OCI-LY7 (cell line): ENCODE results near the gene CLCA4.

ENCODE experiments used
- EZH2phosphoT487 ChIP-seq: fragments of 200-600 bp; sonication (generic); IDR thresholded peaks from 2 replicates; pipeline ENCODE4 v1.6.1; 2018; ENCODE audit warnings: low read depth, borderline replicate concordance, mild to moderate bottlenecking, mixed run types, antibody characterized with exemption, low read length, moderate library complexity, mixed read lengths
- TF ChIP-seq, protein P1 (sequence below): fragments of 200-600 bp; sonication (generic); conservative IDR thresholded peaks from 2 replicates; pipeline ENCODE4 v1.5.1; 2014; ENCODE audit warnings: mild to moderate bottlenecking, antibody characterized with exemption, low read length, moderate library complexity, mixed read lengths

DNA sequence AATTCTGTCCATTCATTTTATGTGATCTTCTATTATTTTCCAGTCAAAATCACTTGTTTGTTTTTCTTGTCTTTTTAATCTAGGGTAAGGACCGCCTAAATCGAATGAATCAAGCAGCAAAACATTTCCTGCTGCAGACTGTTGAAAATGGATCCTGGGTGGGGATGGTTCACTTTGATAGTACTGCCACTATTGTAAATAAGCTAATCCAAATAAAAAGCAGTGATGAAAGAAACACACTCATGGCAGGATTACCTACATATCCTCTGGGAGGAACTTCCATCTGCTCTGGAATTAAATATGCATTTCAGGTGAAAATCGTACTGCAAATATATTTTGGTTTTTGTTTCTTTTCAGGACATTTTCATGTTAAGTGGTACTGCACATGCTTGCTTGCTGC, 20.5 kb downstream of the CLCA4 start:
- TF ChIP-seq, protein P1, sequence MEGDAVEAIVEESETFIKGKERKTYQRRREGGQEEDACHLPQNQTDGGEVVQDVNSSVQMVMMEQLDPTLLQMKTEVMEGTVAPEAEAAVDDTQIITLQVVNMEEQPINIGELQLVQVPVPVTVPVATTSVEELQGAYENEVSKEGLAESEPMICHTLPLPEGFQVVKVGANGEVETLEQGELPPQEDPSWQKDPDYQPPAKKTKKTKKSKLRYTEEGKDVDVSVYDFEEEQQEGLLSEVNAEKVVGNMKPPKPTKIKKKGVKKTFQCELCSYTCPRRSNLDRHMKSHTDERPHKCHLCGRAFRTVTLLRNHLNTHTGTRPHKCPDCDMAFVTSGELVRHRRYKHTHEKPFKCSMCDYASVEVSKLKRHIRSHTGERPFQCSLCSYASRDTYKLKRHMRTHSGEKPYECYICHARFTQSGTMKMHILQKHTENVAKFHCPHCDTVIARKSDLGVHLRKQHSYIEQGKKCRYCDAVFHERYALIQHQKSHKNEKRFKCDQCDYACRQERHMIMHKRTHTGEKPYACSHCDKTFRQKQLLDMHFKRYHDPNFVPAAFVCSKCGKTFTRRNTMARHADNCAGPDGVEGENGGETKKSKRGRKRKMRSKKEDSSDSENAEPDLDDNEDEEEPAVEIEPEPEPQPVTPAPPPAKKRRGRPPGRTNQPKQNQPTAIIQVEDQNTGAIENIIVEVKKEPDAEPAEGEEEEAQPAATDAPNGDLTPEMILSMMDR: no peak
- no peak for TF ChIP-seq EZH2phosphoT487
